H1 (cell line): Measurements from ENCODE around the gene PRODH.
"Not testable (repeated sequence)": the region's sequence is repeated elsewhere in the genome, so short reads cannot be mapped to it uniquely, and the experiment has no call there.

Experiments used
- BRCA1 ChIP-seq: IDR thresholded peaks from 2 replicates; pipeline ENCODE4 v1.6.1; 2012; ENCODE audit warnings: low read depth, low read length, improper control_type of control experiment
- JUND ChIP-seq: IDR thresholded peaks from 2 replicates; pipeline ENCODE4 v1.6.1; 2011; ENCODE audit warnings: mild to moderate bottlenecking, improper control_type of control experiment, low read length
- SP1 ChIP-seq: IDR thresholded peaks from 2 replicates; pipeline ENCODE4 v1.6.1; 2011; ENCODE audit warnings: low read depth, low read length
- ZNF274 ChIP-seq: IDR thresholded peaks from 2 replicates; pipeline ENCODE4 v1.7.0; 2012; ENCODE audit warnings: low read length, borderline replicate concordance; ENCODE audit errors: extremely low read depth

DNA sequence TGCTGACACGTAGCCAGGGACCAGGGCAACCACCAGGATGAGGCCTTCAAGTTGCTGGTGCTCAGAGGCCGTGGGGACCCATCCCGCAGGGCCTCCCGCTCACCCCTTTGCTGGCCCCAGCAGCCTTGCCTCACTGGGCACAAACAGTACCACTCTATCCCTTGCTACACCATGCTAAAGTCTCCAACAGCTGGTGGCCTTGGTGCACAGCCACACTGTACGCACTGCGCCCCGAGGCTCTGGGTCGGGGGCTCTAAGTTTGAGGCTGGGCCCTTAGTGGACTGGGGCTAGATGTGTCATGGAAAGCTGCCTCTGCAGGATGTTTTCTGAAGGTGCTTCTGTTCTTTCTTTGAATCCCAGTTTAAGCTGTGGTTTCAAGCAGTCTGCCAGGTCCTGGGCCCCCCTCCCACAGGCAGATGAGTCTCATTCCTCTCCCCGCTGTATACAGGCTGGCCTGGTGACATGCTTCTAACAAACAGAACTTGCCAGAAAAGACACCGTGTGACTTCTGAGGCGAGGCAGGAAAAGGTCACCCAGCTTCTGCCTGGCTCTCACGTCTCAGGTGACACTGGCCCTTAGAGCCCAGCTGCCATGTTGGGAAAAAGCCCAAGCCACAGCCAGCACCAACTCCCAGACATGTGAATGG lies 15.7 kb downstream of the PRODH start:
- TF ChIP-seq SP1, ZNF274, JUND, BRCA1: not testable (repeated sequence)
